ENCODE measurements around the gene SHISA5.

DNA sequence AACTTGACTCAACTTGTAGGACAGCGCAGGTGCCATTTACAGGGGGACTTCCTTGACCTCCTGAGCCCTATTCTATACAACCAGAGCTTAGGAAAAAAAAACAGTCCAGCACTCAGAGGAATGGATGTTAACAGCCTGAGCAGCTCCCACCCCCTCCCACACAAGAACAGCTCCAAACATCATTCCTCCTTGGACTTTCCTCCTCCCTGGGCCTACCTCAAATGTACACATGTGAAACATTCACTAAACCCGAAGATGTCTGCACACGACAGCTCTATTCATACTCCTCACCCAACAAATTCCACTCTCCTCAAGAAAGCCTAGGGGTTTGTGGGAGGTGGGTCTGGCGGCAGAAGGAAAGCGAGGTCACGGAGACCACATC is 57.9 kb downstream of the SHISA5 start:
- TF ChIP-seq, protein P1, sequence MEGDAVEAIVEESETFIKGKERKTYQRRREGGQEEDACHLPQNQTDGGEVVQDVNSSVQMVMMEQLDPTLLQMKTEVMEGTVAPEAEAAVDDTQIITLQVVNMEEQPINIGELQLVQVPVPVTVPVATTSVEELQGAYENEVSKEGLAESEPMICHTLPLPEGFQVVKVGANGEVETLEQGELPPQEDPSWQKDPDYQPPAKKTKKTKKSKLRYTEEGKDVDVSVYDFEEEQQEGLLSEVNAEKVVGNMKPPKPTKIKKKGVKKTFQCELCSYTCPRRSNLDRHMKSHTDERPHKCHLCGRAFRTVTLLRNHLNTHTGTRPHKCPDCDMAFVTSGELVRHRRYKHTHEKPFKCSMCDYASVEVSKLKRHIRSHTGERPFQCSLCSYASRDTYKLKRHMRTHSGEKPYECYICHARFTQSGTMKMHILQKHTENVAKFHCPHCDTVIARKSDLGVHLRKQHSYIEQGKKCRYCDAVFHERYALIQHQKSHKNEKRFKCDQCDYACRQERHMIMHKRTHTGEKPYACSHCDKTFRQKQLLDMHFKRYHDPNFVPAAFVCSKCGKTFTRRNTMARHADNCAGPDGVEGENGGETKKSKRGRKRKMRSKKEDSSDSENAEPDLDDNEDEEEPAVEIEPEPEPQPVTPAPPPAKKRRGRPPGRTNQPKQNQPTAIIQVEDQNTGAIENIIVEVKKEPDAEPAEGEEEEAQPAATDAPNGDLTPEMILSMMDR (conservative IDR thresholded peaks at IDR 0.05; ENCODE audit: low read depth, low read length): no peak
- TF ChIP-seq EZH2phosphoT487 (IDR thresholded peaks at IDR 0.05; ENCODE audit: borderline replicate concordance, low read length) (no peak), EZH2 (IDR thresholded peaks at IDR 0.05; ENCODE audit: low read length, unreplicated experiment) (no peak)

Data from PC-3 (cell line).